ENCODE results near the gene PFDN2.

- TF ChIP-seq POLR2A (IDR thresholded peaks at IDR 0.05; ENCODE audit: extremely low read depth, insufficient read length) (no peak), MYC (IDR thresholded peaks at IDR 0.05; ENCODE audit: low read depth, low read length) (no peak), CTCF (IDR thresholded peaks at IDR 0.05; ENCODE audit: low read depth, low read length) (no peak)
Observed at GRCh38 chr1:161159913-161160243, 42.0 kb upstream of the PFDN2 start.
